Measurements from ENCODE around the gene FMNL2. TPM values are rescaled to one million over a fixed set of nuclear protein-coding genes. Genes with fewer than 3 reads are reported as not detected.

The FMNL2 gene
- total RNA-seq, 1 experiment from 2014 or later, result 33.6 TPM

- no peak overlapping the region for H4K5ac ChIP-seq (ENCODE audit: insufficient read length, low read depth, low read length)
- no peaks in the 10 kb centered on the region for H3K9me3 Mint-ChIP-seq
- H3K18ac ChIP-seq (ENCODE audit: insufficient read length, low read depth, low read length), result no peak overlapping the region
- no peaks in the 10 kb centered on the region for H3K79me1 ChIP-seq (ENCODE audit: insufficient read depth, low read depth, low read length, poor library complexity, severe bottlenecking)
- no peak overlapping the region for H3K23ac ChIP-seq (ENCODE audit: insufficient read length, low read depth, low read length)
- no peaks in the 10 kb centered on the region for H3K23me2 ChIP-seq (ENCODE audit: insufficient read length, low read depth, low read length, poor library complexity, severe bottlenecking)
- H2BK120ac ChIP-seq (ENCODE audit: low read depth, low read length, poor library complexity, severe bottlenecking), result no peak overlapping the region
- H2AFZ ChIP-seq (ENCODE audit: low read length), result no peak overlapping the region
- no peak overlapping the region for H2BK15ac ChIP-seq (ENCODE audit: low read depth, low read length)
- H4K20me1 ChIP-seq (ENCODE audit: control insufficient read depth, insufficient read depth, insufficient read length), result no peaks in the 10 kb centered on the region
- DNase-seq, result no peak
- no peaks in the 10 kb centered on the region for H3K27me3 ChIP-seq (ENCODE audit: insufficient read depth, low read length)
- no peak overlapping the region for H3K14ac ChIP-seq (ENCODE audit: insufficient read depth, low read length)
- H2BK5ac ChIP-seq (ENCODE audit: insufficient read length, low read length), result no peak overlapping the region
- H2BK12ac ChIP-seq (ENCODE audit: insufficient read length, low read depth, low read length), result no peak overlapping the region
- H3K36me3 Mint-ChIP-seq (ENCODE audit: insufficient read depth in 1 of 3, low read depth in 3 of 3), result peaks cover 33 to 84% (median 73%) of the 10 kb centered on the region in 3 experiments; a peak in 6 of 7 replicates
- H4K8ac ChIP-seq (replicated peaks; ENCODE audit: insufficient read length, low read depth, low read length), result no peak overlapping the region
- no peak overlapping the region for H3K56ac ChIP-seq (ENCODE audit: insufficient read length, low read depth, low read length)
- no peak overlapping the region for H3K4ac ChIP-seq (ENCODE audit: low read depth, low read length)
- no peak overlapping the region for H3T11ph ChIP-seq (ENCODE audit: low read length)
- H2AK5ac ChIP-seq (ENCODE audit: insufficient read length, low read length), result no peak overlapping the region
- no peak overlapping the region for H3K27ac ChIP-seq (ENCODE audit: insufficient read length, low read depth, low read length)
- no peak overlapping the region for H3K4me2 ChIP-seq (ENCODE audit: insufficient read depth, insufficient read length, low read length)
- no peaks in the 10 kb centered on the region for H3K9me3 ChIP-seq (ENCODE audit: control insufficient read depth, low read depth, low read length)
- WGBS (ENCODE audit: extremely low coverage, insufficient read length, low lambda C conversion rate), result no CpG with 5 or more reads among the region's 3 CpGs
- no peaks in the 10 kb centered on the region for H3K27me3 Mint-ChIP-seq (ENCODE audit: low read depth)
- no peak overlapping the region for H2BK20ac ChIP-seq (ENCODE audit: low read depth, low read length, poor library complexity, severe bottlenecking)
- no peaks in the 10 kb centered on the region for H3K4me1 Mint-ChIP-seq
- no peak overlapping the region for H3K27ac Mint-ChIP-seq
- H3K9ac ChIP-seq (ENCODE audit: extremely low read depth, insufficient read length, low read length), result no peak overlapping the region
- no peaks in the 10 kb centered on the region for H3K79me2 ChIP-seq (ENCODE audit: insufficient read depth, low read length)
- TF ChIP-seq CTCF (conservative IDR thresholded peaks at IDR 0.05), result no peak
- no peaks in the 10 kb centered on the region for H3K4me1 ChIP-seq (ENCODE audit: insufficient read depth, low read length)
- H3K4me3 Mint-ChIP-seq, result no peak overlapping the region
- no peak overlapping the region for H4K91ac ChIP-seq (ENCODE audit: insufficient read length, low read depth, low read length)
Observed at GRCh38 chr2:152676461-152676860, 341.5 kb downstream of the FMNL2 start.

All from H9 (cell line).